Gastroesophageal sphincter (tissue), 4 donors: Measurements from ENCODE around the gene PGBD5. TPM values are rescaled to one million over a fixed set of nuclear protein-coding genes. Genes with fewer than 3 reads are reported as not detected.

ENCODE experiments used
- ATAC-seq: fragments of 150-250 bp; one replicate; pipeline ENCODE4 v1.9.1; 2016; ENCODE audit warnings: mild to moderate bottlenecking, moderate library complexity
- H3K27ac ChIP-seq, 4 donors: fragments of 200-600 bp; sonication (generic) in 3 of 4; 1 replicate in 3 of 4; 2 replicates in 1 of 4; pipeline ENCODE4 v1.5.1; 2016 to 2019
- H3K27me3 ChIP-seq: fragments of 200-600 bp; sonication (generic); one replicate; pipeline ENCODE4 v1.5.1; 2019
- H3K36me3 ChIP-seq, 2 donors: fragments of 200-600 bp; sonication (generic); one replicate each; pipeline ENCODE4 v1.5.1; 2019; ENCODE audit warnings: control low read depth in 1 of 2
- H3K4me1 ChIP-seq, 3 donors: fragments of 200-600 bp; sonication (generic); 1 replicate in 2 of 3; 2 replicates in 1 of 3; pipeline ENCODE4 v1.5.1; 2016 to 2019; ENCODE audit warnings: control low read depth in 2 of 3
- H3K4me3 ChIP-seq, 2 donors: fragments of 200-600 bp; sonication (generic); one replicate each; pipeline ENCODE4 v1.5.1; 2019; ENCODE audit warnings: mild to moderate bottlenecking in 1 of 2, moderate library complexity in 1 of 2
- H3K9me3 ChIP-seq, 3 donors: fragments of 200-600 bp; sonication (generic); one replicate each; pipeline ENCODE4 v1.5.1; 2017 to 2019; ENCODE audit warnings: control low read depth in 2 of 3
- EP300 ChIP-seq: sonication (generic); formaldehyde crosslinking; IDR thresholded peaks from one replicate; pipeline ENCODE4 v1.6.1; 2017; ENCODE audit warnings: antibody characterized with exemption, mild to moderate bottlenecking
- POLR2A ChIP-seq, 2 donors: fragments of 450-650 bp; IDR thresholded peaks; one replicate each; pipeline ENCODE4 v1.6.1; 2017; ENCODE audit warnings: antibody characterized with exemption in 2 of 2, mild to moderate bottlenecking in 2 of 2, moderate library complexity in 1 of 2
- POLR2AphosphoS5 ChIP-seq: sonication (generic); formaldehyde crosslinking; IDR thresholded peaks from one replicate; pipeline ENCODE4 v1.6.1; 2017; ENCODE audit warnings: antibody characterized with exemption
- WGBS, 2 donors: methylation state at CpG; one replicate each; pipeline ENCODE4 v1.1.5; 2018; ENCODE audit warnings: low coverage in 1 of 2; 5-methylcytosine and 5-hydroxymethylcytosine counted together
- total RNA-seq, 4 donors: library from RNA; depleted of rRNA; stranded (reverse); fragments of >200 nt; gene quantifications; one replicate each; pipeline ENCODE4 v1.1.0, GENCODE V29; 2016
- TF ChIP-seq, protein P1 (sequence below), 4 experiments: fragments of 200-600 bp in 2 of 4; fragments of 450-650 bp in 2 of 4; sonication (generic) in 1 of 4; IDR thresholded peaks; one replicate each; pipeline ENCODE4 v1.5.1; 2017 to 2019; ENCODE audit warnings: antibody characterized with exemption in 4 of 4, mild to moderate bottlenecking in 2 of 4, moderate library complexity in 2 of 4

The PGBD5 gene
- total RNA-seq, 4 donors from 2014 or later: 0.15 to 1.1 (median 0.33) TPM

GRCh38 chr1:230313453-230314141 lies 112.5 kb downstream of the PGBD5 start:
- WGBS, 2 donors: 66 to 69% methylated on average over 7 to 12 of the region's 12 CpGs
- no peak for TF ChIP-seq EP300
- peaks cover 10% of the 10 kb centered on the region for H3K27me3 ChIP-seq
- ATAC-seq: no peak
- H3K4me1 ChIP-seq: no peaks in the 10 kb centered on the region
- no peaks in the 10 kb centered on the region for H3K36me3 ChIP-seq
- H3K4me3 ChIP-seq: no peak overlapping the region
- H3K27ac ChIP-seq: no peak overlapping the region
- no peaks in the 10 kb centered on the region for H3K9me3 ChIP-seq

GRCh38 chr1:230312676-230313075 lies 113.5 kb downstream of the PGBD5 start:
- Histone ChIP-seq H3K27ac (no peak overlapping the region), H3K4me3 (no peak overlapping the region), H3K9me3 (no peaks in the 10 kb centered on the region), H3K36me3 (no peaks in the 10 kb centered on the region), H3K27me3 (peaks cover 5% of the 10 kb centered on the region), H3K4me1 (peaks cover 0 to 8% (median 0%) of the 10 kb centered on the region in 3 donors)
- TF ChIP-seq EP300 (no peak), POLR2AphosphoS5 (no peak), POLR2A (IDR thresholded peaks at IDR 0.05) (no peak)
- TF ChIP-seq, protein P1, sequence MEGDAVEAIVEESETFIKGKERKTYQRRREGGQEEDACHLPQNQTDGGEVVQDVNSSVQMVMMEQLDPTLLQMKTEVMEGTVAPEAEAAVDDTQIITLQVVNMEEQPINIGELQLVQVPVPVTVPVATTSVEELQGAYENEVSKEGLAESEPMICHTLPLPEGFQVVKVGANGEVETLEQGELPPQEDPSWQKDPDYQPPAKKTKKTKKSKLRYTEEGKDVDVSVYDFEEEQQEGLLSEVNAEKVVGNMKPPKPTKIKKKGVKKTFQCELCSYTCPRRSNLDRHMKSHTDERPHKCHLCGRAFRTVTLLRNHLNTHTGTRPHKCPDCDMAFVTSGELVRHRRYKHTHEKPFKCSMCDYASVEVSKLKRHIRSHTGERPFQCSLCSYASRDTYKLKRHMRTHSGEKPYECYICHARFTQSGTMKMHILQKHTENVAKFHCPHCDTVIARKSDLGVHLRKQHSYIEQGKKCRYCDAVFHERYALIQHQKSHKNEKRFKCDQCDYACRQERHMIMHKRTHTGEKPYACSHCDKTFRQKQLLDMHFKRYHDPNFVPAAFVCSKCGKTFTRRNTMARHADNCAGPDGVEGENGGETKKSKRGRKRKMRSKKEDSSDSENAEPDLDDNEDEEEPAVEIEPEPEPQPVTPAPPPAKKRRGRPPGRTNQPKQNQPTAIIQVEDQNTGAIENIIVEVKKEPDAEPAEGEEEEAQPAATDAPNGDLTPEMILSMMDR (IDR thresholded peaks at IDR 0.05): no peak
- 38% methylated on average over 3 of the region's 3 CpGs; no CpG with 5 or more reads in 1 of the 2 donors for WGBS, 2 donors
- no peak for ATAC-seq

GRCh38 chr1:230310381-230311163 lies 115.6 kb downstream of the PGBD5 start:
- H3K4me1 ChIP-seq: peaks cover 0 to 15% (median 0%) of the 10 kb centered on the region in 3 donors
- no peaks in the 10 kb centered on the region for H3K9me3 ChIP-seq
- H3K36me3 ChIP-seq: no peaks in the 10 kb centered on the region
- H3K27ac ChIP-seq: no peak overlapping the region
- peak; percentile 84 for ATAC-seq
- 25 to 55% methylated on average over 6 to 12 of the region's 14 CpGs for WGBS, 2 donors
- H3K27me3 ChIP-seq: no peaks in the 10 kb centered on the region
- TF ChIP-seq POLR2AphosphoS5: peak; percentile 26
- TF ChIP-seq, protein P1 (IDR thresholded peaks at IDR 0.05): peak; percentile 89 to 93 (median 91)
- no peak for TF ChIP-seq POLR2A (IDR thresholded peaks at IDR 0.05)
- no peak for TF ChIP-seq EP300
- H3K4me3 ChIP-seq: no peak overlapping the region

DNA sequence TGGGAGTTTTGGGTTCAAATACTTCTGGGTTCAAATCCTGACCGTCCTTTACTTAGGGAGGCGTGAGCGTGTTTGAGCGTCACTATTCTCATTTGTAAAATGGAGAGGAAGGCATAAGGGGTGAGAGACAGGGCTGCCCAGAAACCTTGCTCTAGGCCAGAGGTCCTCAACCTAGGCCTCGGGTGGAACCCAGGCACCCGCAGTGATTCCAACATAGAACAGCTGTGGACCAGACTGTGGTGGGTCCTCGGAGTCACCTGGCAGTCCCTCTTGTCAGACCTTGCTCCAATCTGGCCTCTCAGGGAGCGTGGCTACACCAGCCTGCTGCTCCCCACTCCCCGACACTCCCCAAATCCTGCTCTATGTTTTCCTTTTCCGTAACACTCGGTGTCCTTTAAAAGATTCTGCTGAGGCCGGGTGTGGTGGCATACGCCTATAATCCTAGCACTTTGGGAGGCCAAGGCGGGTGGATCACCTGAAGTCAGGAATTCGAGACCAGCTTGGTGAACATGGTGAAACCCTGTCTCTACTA lies 116.4 kb downstream of the PGBD5 start:
- peaks cover 0 to 15% (median 0%) of the 10 kb centered on the region in 3 donors for H3K4me1 ChIP-seq
- TF ChIP-seq EP300 (no peak), POLR2A (IDR thresholded peaks at IDR 0.05) (no peak)
- TF ChIP-seq, protein P1 (IDR thresholded peaks at IDR 0.05): no peak
- no peak for ATAC-seq
- WGBS, 2 donors: 85 to 94% methylated on average over 4 to 9 of the region's 15 CpGs
- H3K4me3 ChIP-seq: no peak overlapping the region
- no peak overlapping the region for H3K27ac ChIP-seq
- H3K27me3 ChIP-seq: no peaks in the 10 kb centered on the region
- H3K9me3 ChIP-seq: no peaks in the 10 kb centered on the region
- H3K36me3 ChIP-seq: no peaks in the 10 kb centered on the region

DNA sequence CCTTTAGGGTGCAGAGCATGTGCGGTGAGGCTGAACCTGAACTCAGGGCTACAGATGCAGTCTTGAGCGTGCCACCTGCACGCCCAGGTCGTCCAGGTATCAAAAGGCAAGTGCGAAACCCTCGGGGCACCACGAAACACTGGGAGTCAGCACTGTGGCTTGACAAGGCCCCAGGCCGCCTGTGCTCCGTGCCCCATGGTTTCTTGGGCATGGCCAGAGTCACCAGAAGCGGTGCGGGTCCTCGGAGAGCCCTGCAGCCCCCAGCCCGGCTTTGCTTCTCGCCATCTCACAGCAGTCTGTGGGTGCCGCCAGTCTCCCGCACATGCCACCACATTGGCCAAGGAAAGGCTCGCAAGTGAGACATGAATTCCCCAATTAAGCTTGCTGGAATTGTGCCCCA lies 117.3 kb downstream of the PGBD5 start:
- Histone ChIP-seq H3K36me3 (no peaks in the 10 kb centered on the region), H3K27me3 (no peaks in the 10 kb centered on the region), H3K9me3 (no peaks in the 10 kb centered on the region), H3K4me1 (peaks cover 0 to 15% (median 0%) of the 10 kb centered on the region in 3 donors), H3K27ac (no peak overlapping the region), H3K4me3 (no peak overlapping the region)
- ATAC-seq: no peak
- TF ChIP-seq POLR2A (IDR thresholded peaks at IDR 0.05) (no peak), EP300 (no peak), POLR2AphosphoS5 (no peak)
- TF ChIP-seq, protein P1 (IDR thresholded peaks at IDR 0.05): no peak
- 97% methylated on average over 6 to 11 of the region's 17 CpGs for WGBS, 2 donors
